ENCODE measurements around the gene CRACDL.

- TF ChIP-seq CTCF (IDR thresholded peaks at IDR 0.05) = no peak
- no peak for TF ChIP-seq SIN3A (IDR thresholded peaks at IDR 0.05; ENCODE audit: borderline replicate concordance, insufficient read depth, low read depth, low read length)
- TF ChIP-seq REST (IDR thresholded peaks at IDR 0.05; ENCODE audit: insufficient read depth in 1 of 2, low read depth in 2 of 2, low read length in 1 of 2) = no peak
Measured at GRCh38 chr2:98952966-98953365, 16.9 kb upstream of the CRACDL start.

Data from Panc1 (cell line).